ENCODE data around the gene SKA3. TPM values are rescaled to one million over a fixed set of nuclear protein-coding genes. Genes with fewer than 3 reads are reported as not detected.
"Not testable (repeated sequence)": the region's sequence is repeated elsewhere in the genome, so short reads cannot be mapped to it uniquely, and the experiment has no call there.

Gene SKA3
- 30.5 and 31.8 TPM in 2 replicates for total RNA-seq (2014; rRNA removed; shearing (Covaris generic))

DNA sequence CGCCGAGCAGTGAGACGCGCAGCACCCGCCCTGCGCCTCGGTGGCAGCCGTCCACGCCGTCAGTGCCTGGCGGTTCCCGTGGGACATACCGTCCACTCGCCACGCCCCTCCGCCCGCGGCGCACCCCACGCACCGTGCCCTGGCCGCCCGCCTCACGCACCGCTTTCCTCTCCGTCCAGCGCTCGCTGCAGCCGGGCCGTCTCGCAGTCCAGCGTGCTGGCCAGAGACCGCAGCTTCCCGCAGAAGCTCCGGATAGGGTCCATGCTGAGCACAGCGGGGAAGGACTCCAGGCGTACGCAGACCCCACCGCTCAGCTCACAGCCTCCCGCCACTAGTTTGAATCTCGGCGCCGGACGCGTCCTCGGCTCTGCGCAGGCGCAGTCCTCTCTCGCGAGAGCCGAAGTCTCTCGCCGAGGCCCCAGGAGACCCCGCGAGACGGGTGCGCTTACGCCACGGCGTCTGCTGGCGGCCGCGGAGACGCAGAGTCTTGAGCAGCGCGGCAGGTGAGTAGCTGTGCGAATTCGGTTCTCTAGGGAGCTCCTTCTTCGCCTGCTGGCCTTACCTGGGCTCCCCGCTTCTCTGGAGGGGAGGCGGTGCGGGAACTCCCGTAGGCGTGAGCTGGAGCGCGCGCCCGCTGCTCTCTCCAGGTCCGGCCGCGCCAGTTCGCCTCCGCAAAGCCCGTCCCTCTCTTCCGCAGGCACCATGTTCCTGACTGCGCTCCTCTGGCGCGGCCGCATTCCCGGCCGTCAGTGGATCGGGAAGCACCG, at the start of gene SKA3, which contains the start of gene MRPL57:
SKA3 (minus strand) TSS at position 338 of the 767 bp plus-strand sequence; CDS start at position 263, 75 bp downstream.
MRPL57 (plus strand) TSS at position 444 of the 767 bp plus-strand sequence; CDS start at position 703, 259 bp downstream.
- H3K27me3 ChIP-seq (ENCODE audit: control insufficient read depth, insufficient read depth, low read length): no peaks in the 10 kb centered on the region
- DNase-seq: peak; percentile 97
- peaks cover 3% of the 10 kb centered on the region for H3K36me3 ChIP-seq (replicated peaks; ENCODE audit: control insufficient read depth, insufficient read depth, low read length)
- peak within 1 kb of the TSS; percentile 88 for H3K4me3 ChIP-seq (ENCODE audit: insufficient read depth, low read depth, low read length)

GRCh38 chr13:21225082-21225481, 48.7 kb upstream of the SKA3 start:
- no peak overlapping the region for H3K4me3 ChIP-seq (ENCODE audit: insufficient read depth, low read depth, low read length)
- no peak for DNase-seq
- no peaks in the 10 kb centered on the region for H3K27me3 ChIP-seq (ENCODE audit: control insufficient read depth, insufficient read depth, low read length)
- H3K36me3 ChIP-seq (replicated peaks; ENCODE audit: control insufficient read depth, insufficient read depth, low read length): no peaks in the 10 kb centered on the region

- H3K4me3 ChIP-seq (ENCODE audit: insufficient read depth, low read depth, low read length): no peak overlapping the region
Measured at GRCh38 chr13:21221268-21221667, 44.9 kb upstream of the SKA3 start.

GRCh38 chr13:21219716-21220115, 43.4 kb upstream of the SKA3 start:
- H3K36me3 ChIP-seq (replicated peaks; ENCODE audit: control insufficient read depth, insufficient read depth, low read length); H3K27me3 ChIP-seq (ENCODE audit: control insufficient read depth, insufficient read depth, low read length); H3K4me3 ChIP-seq (ENCODE audit: insufficient read depth, low read depth, low read length); DNase-seq: not testable (repeated sequence)

More at GRCh38 chr13:21221268-21221667, 44.9 kb upstream of the SKA3 start:
- Histone ChIP-seq H3K36me3 (replicated peaks; ENCODE audit: control insufficient read depth, insufficient read depth, low read length) (no peaks in the 10 kb centered on the region), H3K27me3 (ENCODE audit: control insufficient read depth, insufficient read depth, low read length) (no peaks in the 10 kb centered on the region)
- no peak for DNase-seq

- no peak overlapping the region for H3K4me3 ChIP-seq (ENCODE audit: insufficient read depth, low read depth, low read length)
- DNase-seq: no peak
- H3K27me3 ChIP-seq (ENCODE audit: control insufficient read depth, insufficient read depth, low read length): no peaks in the 10 kb centered on the region
- no peaks in the 10 kb centered on the region for H3K36me3 ChIP-seq (replicated peaks; ENCODE audit: control insufficient read depth, insufficient read depth, low read length)
Measured at GRCh38 chr13:21219036-21219381, 42.7 kb upstream of the SKA3 start.

GRCh38 chr13:21218351-21219035, 42.1 kb upstream of the SKA3 start:
- H3K27me3 ChIP-seq (ENCODE audit: control insufficient read depth, insufficient read depth, low read length): no peaks in the 10 kb centered on the region
- no peak for DNase-seq
- H3K4me3 ChIP-seq (ENCODE audit: insufficient read depth, low read depth, low read length): no peak overlapping the region
- no peaks in the 10 kb centered on the region for H3K36me3 ChIP-seq (replicated peaks; ENCODE audit: control insufficient read depth, insufficient read depth, low read length)

DNA sequence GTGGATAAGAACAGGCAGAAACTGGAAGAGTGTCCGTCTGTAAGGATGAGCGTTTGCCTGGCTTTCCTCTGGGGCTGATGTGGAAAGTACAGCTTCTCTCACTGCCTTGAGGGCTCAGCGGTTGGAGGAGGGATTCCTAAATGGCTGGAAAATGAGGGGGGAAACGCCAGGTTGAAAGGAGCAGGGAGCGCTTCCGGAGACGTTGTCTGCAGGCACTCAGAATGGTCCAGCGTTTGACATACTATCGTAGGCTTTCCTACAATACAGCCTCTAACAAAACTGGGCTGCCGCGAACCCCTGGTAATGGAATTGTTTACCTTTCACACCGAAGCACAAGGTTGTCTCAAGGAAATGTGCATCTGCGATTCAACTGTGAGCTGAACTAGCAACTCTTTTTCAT, 40.0 kb upstream of the SKA3 start:
- no peak overlapping the region for H3K4me3 ChIP-seq (ENCODE audit: insufficient read depth, low read depth, low read length)
- no peaks in the 10 kb centered on the region for H3K36me3 ChIP-seq (replicated peaks; ENCODE audit: control insufficient read depth, insufficient read depth, low read length)
- no peak for DNase-seq
- H3K27me3 ChIP-seq (ENCODE audit: control insufficient read depth, insufficient read depth, low read length): no peaks in the 10 kb centered on the region

GRCh38 chr13:21215419-21215818, 39.1 kb upstream of the SKA3 start:
- H3K27me3 ChIP-seq (ENCODE audit: control insufficient read depth, insufficient read depth, low read length); H3K4me3 ChIP-seq (ENCODE audit: insufficient read depth, low read depth, low read length); H3K36me3 ChIP-seq (replicated peaks; ENCODE audit: control insufficient read depth, insufficient read depth, low read length); DNase-seq: not testable (repeated sequence)

- DNase-seq: no peak
- H3K36me3 ChIP-seq (replicated peaks; ENCODE audit: control insufficient read depth, insufficient read depth, low read length): no peaks in the 10 kb centered on the region
- H3K4me3 ChIP-seq (ENCODE audit: insufficient read depth, low read depth, low read length): no peak overlapping the region
- H3K27me3 ChIP-seq (ENCODE audit: control insufficient read depth, insufficient read depth, low read length): no peaks in the 10 kb centered on the region
Measured at GRCh38 chr13:21212138-21212775, 35.9 kb upstream of the SKA3 start.

- DNase-seq: no peak
- H3K27me3 ChIP-seq (ENCODE audit: control insufficient read depth, insufficient read depth, low read length): no peaks in the 10 kb centered on the region
- H3K4me3 ChIP-seq (ENCODE audit: insufficient read depth, low read depth, low read length): no peak overlapping the region
- no peaks in the 10 kb centered on the region for H3K36me3 ChIP-seq (replicated peaks; ENCODE audit: control insufficient read depth, insufficient read depth, low read length)
Measured at GRCh38 chr13:21208652-21209154, 32.4 kb upstream of the SKA3 start.

- DNase-seq: no peak
- H3K4me3 ChIP-seq (ENCODE audit: insufficient read depth, low read depth, low read length): no peak overlapping the region
- H3K36me3 ChIP-seq (replicated peaks; ENCODE audit: control insufficient read depth, insufficient read depth, low read length): no peaks in the 10 kb centered on the region
- H3K27me3 ChIP-seq (ENCODE audit: control insufficient read depth, insufficient read depth, low read length): no peaks in the 10 kb centered on the region
Measured at GRCh38 chr13:21202767-21203531, 26.6 kb upstream of the SKA3 start.

- not testable (repeated sequence) for H3K27me3 ChIP-seq (ENCODE audit: control insufficient read depth, insufficient read depth, low read length); H3K36me3 ChIP-seq (replicated peaks; ENCODE audit: control insufficient read depth, insufficient read depth, low read length); DNase-seq; H3K4me3 ChIP-seq (ENCODE audit: insufficient read depth, low read depth, low read length)
Measured at GRCh38 chr13:21201456-21202190, 25.3 kb upstream of the SKA3 start.

DNA sequence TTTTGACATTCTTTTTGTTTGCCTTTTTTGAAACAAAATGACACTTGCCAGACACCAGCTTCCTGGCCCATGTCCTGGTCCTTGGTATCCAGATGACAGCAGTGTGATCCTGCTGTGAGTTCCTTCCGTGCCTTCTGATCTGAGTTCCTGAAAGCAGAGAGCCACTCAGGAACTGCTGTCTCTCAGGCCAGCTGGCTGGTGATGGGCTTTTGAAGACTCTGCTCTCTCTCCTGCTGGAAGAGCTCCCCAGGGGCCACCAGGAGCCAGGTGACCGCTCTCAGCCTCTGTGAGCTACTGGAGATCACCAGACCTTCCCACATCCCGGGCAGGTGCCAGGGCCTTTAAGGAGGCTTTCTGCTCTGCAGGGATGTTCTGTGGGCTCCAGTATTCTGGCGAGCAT, 22.0 kb upstream of the SKA3 start:
- not testable (repeated sequence) for H3K27me3 ChIP-seq (ENCODE audit: control insufficient read depth, insufficient read depth, low read length); H3K4me3 ChIP-seq (ENCODE audit: insufficient read depth, low read depth, low read length); DNase-seq; H3K36me3 ChIP-seq (replicated peaks; ENCODE audit: control insufficient read depth, insufficient read depth, low read length)
